ENCODE measurements around the gene KIF3B. TPM values are rescaled to one million over a fixed set of nuclear protein-coding genes. Genes with fewer than 3 reads are reported as not detected.
"Not testable (repeated sequence)": the region's sequence is repeated elsewhere in the genome, so short reads cannot be mapped to it uniquely, and the experiment has no call there.

The KIF3B gene
- total RNA-seq, 2 experiments from 2014 or later, result 38.9 to 39.4 TPM

GRCh38 chr20:32333988-32334885, 56.8 kb downstream of the KIF3B start:
- ChIA-PET POLR2A (interaction anchor here (0.6 to 3.3 kb wide), 8 partner anchors 11 to 129 kb away, joined by 3 to 39 read pairs (median 9); partner anchors contain the start of gene ASXL1), CTCF (interaction anchor here (0.7 to 2.7 kb wide), 4 partner anchors 25 to 102 kb away, joined by 3 to 13 read pairs (median 3); no protein-coding TSS in a partner anchor)
- peak; percentile 84 for DNase-seq
- Mint-ChIP-seq H3K4me1 (ENCODE audit: low read depth) (peaks cover 57% of the 10 kb centered on the region), H3K4me3 (peak overlapping the region; percentile 37), H3K9me3 (no peaks in the 10 kb centered on the region), H3K27me3 (no peaks in the 10 kb centered on the region), H3K27ac (peak overlapping the region; percentile 92), H3K36me3 (peaks cover 56% of the 10 kb centered on the region)
- intact Hi-C loops (cut with micrococcal nuclease), result loop anchor here (1.0 to 5.0 kb wide), 8 partner anchors 21 to 130 kb away; no protein-coding TSS in a partner anchor

- Mint-ChIP-seq H3K4me3 (no peak overlapping the region), H3K36me3 (peaks cover 32% of the 10 kb centered on the region), H3K27ac (peak overlapping the region; percentile 32), H3K9me3 (no peaks in the 10 kb centered on the region), H3K4me1 (ENCODE audit: low read depth) (peaks cover 41% of the 10 kb centered on the region), H3K27me3 (no peaks in the 10 kb centered on the region)
- CTCF ChIA-PET, result no interaction called here
- DNase-seq, result no peak
- POLR2A ChIA-PET, result no interaction called here
- intact Hi-C loops (cut with micrococcal nuclease), result no loop called here
These were observed 59.5 kb downstream of the KIF3B start for GRCh38 chr20:32336918-32337347.

DNA sequence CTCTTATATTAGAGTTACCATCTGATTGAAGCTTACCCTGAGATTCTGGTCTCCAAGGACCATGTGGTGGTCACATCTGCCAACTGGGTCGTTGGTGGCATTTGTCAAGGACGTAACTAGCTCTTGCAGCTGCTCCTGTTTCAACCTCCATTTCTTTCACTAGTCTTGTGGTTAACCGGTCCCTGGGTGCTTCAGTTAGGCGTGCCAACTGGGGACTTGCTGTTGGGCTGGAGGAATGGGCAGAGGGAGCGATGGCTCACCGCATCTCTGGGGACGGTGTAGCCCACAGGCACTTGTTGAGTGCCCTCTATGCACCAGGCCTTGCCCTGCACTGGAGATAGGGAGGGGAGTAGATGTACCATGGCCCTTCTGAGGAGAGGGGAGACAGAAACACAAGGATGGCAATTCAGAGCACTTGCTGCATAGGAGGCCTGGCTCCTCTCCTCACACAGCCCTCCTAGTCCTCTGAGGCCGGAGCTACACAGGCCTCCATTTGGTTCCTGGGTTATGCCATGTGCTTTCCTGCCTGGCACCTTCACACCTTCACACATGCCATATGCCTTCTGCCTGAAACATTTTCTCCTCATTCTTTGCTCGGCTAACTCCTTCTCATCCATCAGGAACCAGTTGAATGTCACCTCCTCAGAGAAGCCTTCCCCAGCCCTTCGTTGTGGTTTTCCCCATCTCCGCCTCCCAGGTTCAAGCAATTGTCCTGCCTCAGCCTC, 60.6 kb downstream of the KIF3B start:
- intact Hi-C loops (cut with micrococcal nuclease), result no loop called here
- Mint-ChIP-seq H3K27ac (no peak overlapping the region), H3K27me3 (no peaks in the 10 kb centered on the region), H3K36me3 (peaks cover 29% of the 10 kb centered on the region), H3K9me3 (no peaks in the 10 kb centered on the region), H3K4me1 (ENCODE audit: low read depth) (peaks cover 36% of the 10 kb centered on the region), H3K4me3 (no peak overlapping the region)
- ChIA-PET CTCF (no interaction called here), POLR2A (no interaction called here)
- DNase-seq, result no peak

DNA sequence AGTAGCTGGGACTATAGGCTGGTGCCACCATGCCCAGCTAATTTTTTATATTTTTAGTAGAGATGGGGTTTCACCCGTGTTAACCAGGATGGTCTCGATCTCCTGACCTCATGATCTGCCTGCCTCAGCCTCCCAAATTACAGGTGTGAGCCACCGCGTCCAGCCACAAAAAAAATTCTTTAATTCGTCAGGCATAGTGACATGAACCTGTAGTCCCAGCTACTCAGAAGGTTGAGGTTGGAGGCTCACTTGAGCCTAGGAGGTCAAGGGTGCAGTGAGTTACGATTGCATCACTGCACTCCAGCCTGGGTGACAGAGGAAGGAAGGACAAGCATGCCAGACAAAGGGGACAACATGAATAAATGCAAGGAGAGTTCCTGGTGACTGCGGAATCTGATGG, 61.2 kb downstream of the KIF3B start:
- Mint-ChIP-seq H3K36me3 (peaks cover 29% of the 10 kb centered on the region), H3K27me3 (no peaks in the 10 kb centered on the region), H3K27ac (no peak overlapping the region), H3K4me1 (ENCODE audit: low read depth) (peaks cover 31% of the 10 kb centered on the region), H3K4me3 (no peak overlapping the region), H3K9me3 (no peaks in the 10 kb centered on the region)
- intact Hi-C loops (cut with micrococcal nuclease), result no loop called here
- no peak for DNase-seq
- POLR2A ChIA-PET, result no interaction called here
- CTCF ChIA-PET, result no interaction called here

- Mint-ChIP-seq H3K4me3 (no peak overlapping the region), H3K36me3 (peaks cover 26% of the 10 kb centered on the region), H3K9me3 (no peaks in the 10 kb centered on the region), H3K4me1 (ENCODE audit: low read depth) (peaks cover 27% of the 10 kb centered on the region), H3K27ac (no peak overlapping the region), H3K27me3 (no peaks in the 10 kb centered on the region)
- no peak for DNase-seq
- ChIA-PET CTCF (no interaction called here), POLR2A (no interaction called here)
- intact Hi-C loops (cut with micrococcal nuclease), result no loop called here
These were observed 61.7 kb downstream of the KIF3B start for GRCh38 chr20:32339116-32339515.

DNA sequence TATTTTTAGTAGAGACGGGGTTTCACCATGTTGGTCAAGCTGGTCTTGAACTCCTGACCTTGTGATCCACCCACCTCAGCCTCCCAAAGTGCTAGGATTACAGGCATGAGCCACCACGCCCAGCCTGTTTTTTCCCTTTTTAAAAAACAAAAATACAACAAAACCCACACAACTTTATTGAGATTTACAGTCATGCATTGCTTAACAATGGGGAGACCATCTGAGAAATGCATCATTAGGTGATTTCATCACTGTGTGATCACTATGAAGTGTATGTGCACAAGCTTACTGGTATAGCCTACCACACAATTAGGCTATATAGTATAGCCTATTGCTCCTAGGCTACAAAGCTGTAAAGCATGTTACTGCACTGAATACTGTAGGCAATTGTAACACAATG, 63.6 kb downstream of the KIF3B start:
- intact Hi-C loops (cut with micrococcal nuclease); H3K4me3 Mint-ChIP-seq; POLR2A ChIA-PET: not testable (repeated sequence)

DNA sequence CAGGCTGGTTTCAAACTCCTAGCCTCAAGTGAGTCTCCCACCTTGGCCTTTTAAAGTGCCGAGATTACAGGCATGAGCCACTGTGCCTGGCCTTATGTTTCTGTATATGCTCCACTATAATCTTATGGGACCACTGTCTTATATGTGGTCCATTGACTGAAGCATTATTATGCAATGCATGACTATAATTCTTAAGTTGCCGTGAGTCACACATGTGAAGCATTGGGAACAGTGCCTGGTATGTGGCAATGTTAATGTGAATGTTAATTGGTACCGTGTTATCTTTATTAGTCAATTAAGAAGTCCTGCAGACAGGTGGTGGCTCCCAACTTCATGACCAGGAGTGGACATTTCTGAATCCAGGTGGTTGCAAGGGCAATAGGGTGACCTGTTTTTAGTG, 66.0 kb downstream of the KIF3B start:
- H3K27me3 Mint-ChIP-seq, result no peaks in the 10 kb centered on the region

More for the DNA sequence above, 63.6 kb downstream of the KIF3B start:
- DNase-seq, CTCF ChIA-PET, H3K27me3 Mint-ChIP-seq, H3K27ac Mint-ChIP-seq, H3K9me3 Mint-ChIP-seq: not testable (repeated sequence)
- Mint-ChIP-seq H3K4me1 (ENCODE audit: low read depth) (peaks cover 13% of the 10 kb centered on the region), H3K36me3 (peaks cover 13% of the 10 kb centered on the region)

DNA sequence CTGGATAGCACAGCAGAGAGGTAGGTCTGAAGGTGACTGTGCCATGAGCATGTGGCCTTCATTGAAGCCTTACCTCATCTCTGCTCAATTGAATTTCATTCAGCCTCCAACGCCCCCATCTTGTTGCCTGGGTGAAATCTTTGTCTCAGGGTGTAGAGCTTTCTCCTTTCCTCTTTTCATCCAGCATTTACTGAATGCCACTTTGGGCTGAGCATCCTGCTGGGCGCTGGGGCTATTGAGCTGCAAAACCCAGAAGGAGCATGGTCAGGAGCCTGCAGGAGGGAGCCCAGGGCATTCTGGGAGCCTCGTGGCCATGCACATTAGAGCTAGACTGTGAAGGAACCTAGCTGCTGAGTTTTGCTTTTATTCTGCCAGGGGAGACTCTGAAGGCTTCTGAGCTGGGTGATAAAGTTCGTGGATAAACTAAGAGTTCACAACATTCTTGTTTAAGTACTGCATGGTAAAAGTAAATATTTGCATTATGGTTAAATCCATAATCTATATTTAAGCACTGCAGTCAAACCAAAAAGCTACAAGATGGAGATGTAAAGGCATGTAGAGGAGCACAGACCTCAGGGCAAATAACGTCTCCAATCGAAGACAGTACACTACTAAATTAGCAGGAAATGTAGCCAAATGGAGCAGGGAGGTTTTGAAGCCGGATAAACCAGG, 67.5 kb downstream of the KIF3B start:
- ChIA-PET CTCF (no interaction called here), POLR2A (interaction anchor here (0.6 to 1.3 kb wide), 3 partner anchors 11 to 134 kb away, joined by 3 read pairs; no protein-coding TSS in a partner anchor)
- Mint-ChIP-seq H3K36me3 (peaks cover 14% of the 10 kb centered on the region), H3K27ac (no peak overlapping the region), H3K4me1 (ENCODE audit: low read depth) (peaks cover 6% of the 10 kb centered on the region), H3K9me3 (no peaks in the 10 kb centered on the region), H3K27me3 (no peaks in the 10 kb centered on the region), H3K4me3 (no peak overlapping the region)
- no peak for DNase-seq
- intact Hi-C loops (cut with micrococcal nuclease), result no loop called here

More for the DNA sequence above, 66.0 kb downstream of the KIF3B start:
- intact Hi-C loops (cut with micrococcal nuclease), result no loop called here
- Mint-ChIP-seq H3K4me1 (ENCODE audit: low read depth) (peaks cover 6% of the 10 kb centered on the region), H3K27ac (no peak overlapping the region), H3K36me3 (peaks cover 9% of the 10 kb centered on the region), H3K4me3 (no peak overlapping the region), H3K9me3 (no peaks in the 10 kb centered on the region)
- ChIA-PET POLR2A (no interaction called here), CTCF (no interaction called here)
- no peak for DNase-seq

GRCh38 chr20:32348207-32348606, 70.8 kb downstream of the KIF3B start:
- ChIA-PET POLR2A (no interaction called here), CTCF (interaction anchor here (0.6 kb wide), 1 partner anchor 51 kb away, joined by 3 read pairs; no protein-coding TSS in a partner anchor)
- H3K27me3 Mint-ChIP-seq, result no peaks in the 10 kb centered on the region
- no peaks in the 10 kb centered on the region for H3K4me1 Mint-ChIP-seq (ENCODE audit: low read depth)
- H3K9me3 Mint-ChIP-seq, result no peaks in the 10 kb centered on the region
- intact Hi-C loops (cut with micrococcal nuclease), result no loop called here
- H3K27ac Mint-ChIP-seq, result no peak overlapping the region
- no peak overlapping the region for H3K4me3 Mint-ChIP-seq
- H3K36me3 Mint-ChIP-seq, result peaks cover 12% of the 10 kb centered on the region
- no peak for DNase-seq

DNA sequence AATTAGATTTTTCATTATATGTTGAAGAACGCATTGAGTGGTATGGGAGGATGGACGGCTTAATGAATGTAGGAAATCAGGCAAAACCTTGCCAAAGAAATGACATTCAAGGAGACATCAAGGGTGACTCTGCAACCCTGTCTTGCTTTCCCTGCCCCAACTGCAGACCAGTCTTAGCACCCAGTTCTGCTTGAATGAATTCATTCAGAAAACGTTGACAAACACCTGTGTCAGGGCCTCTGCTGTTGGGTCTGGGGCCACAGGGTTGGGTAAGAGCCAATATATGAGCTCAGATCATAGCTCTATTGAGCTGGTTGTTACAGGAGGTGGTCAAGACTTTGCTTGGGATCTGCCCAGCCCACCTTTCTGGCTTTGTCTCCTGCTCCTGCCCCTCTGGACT, 73.0 kb downstream of the KIF3B start:
- peaks cover 17% of the 10 kb centered on the region for H3K4me1 Mint-ChIP-seq (ENCODE audit: low read depth)
- H3K27ac Mint-ChIP-seq, result no peak overlapping the region

GRCh38 chr20:32352121-32352720, 74.8 kb downstream of the KIF3B start:
- Mint-ChIP-seq H3K9me3 (no peaks in the 10 kb centered on the region), H3K4me3 (no peak overlapping the region), H3K27me3 (no peaks in the 10 kb centered on the region), H3K4me1 (ENCODE audit: low read depth) (peaks cover 32% of the 10 kb centered on the region), H3K27ac (no peak overlapping the region), H3K36me3 (peaks cover 12% of the 10 kb centered on the region)
- intact Hi-C loops (cut with micrococcal nuclease), result no loop called here
- DNase-seq, result no peak
- CTCF ChIA-PET, result no interaction called here
- POLR2A ChIA-PET, result no interaction called here

More for the DNA sequence above, 73.0 kb downstream of the KIF3B start:
- Mint-ChIP-seq H3K36me3 (peaks cover 12% of the 10 kb centered on the region), H3K4me3 (no peak overlapping the region), H3K9me3 (no peaks in the 10 kb centered on the region), H3K27me3 (no peaks in the 10 kb centered on the region)
- intact Hi-C loops (cut with micrococcal nuclease), result no loop called here
- ChIA-PET POLR2A (no interaction called here), CTCF (no interaction called here)
- DNase-seq, result no peak
